ENCODE results near the gene CHRNG. TPM values are rescaled to one million over a fixed set of nuclear protein-coding genes. Genes with fewer than 3 reads are reported as not detected.

CHRNG gene
- total and polyA plus RNA-seq, 2 experiments from 2014 or later, result not detected

DNA sequence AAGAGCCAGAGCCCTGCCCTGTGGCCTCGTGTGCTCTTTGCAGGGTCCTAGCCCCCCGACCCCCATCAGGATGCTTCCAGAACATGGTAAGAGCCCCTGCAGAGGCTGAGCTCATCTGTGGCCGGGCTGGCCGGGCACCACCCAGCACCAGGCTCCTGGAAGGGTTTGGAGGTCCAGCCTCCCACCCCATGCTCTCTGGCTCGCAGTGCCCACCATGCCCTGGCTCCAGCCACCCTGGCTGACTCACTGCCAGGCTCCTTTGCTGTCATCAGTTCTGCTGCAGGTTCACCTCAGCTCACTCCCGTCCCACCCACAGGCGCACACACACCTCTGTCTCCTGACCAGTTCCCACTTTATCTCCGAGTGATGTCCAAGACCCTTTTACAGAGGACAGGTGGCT, 48.5 kb downstream of the CHRNG start:
- Mint-ChIP-seq H3K4me1 (peaks cover 25% of the 10 kb centered on the region), H3K4me3 (no peak overlapping the region), H3K9me3 (peaks cover 8% of the 10 kb centered on the region; the same call in 2 of the 3 replicates), H3K27me3 (ENCODE audit: insufficient read depth, low read depth, poor library complexity) (peaks cover 2% of the 10 kb centered on the region), H3K27ac (no peak overlapping the region), H3K36me3 (ENCODE audit: low read depth) (peaks cover 15% of the 10 kb centered on the region; the same call in 2 of the 3 replicates)
- 0 out of 2 replicates have a peak, but pooled peaks cover 8% of the 10 kb centered on the region for H3K9me2 ChIP-seq (ENCODE audit: insufficient read depth)
- H3K27me3 ChIP-seq (ENCODE audit: insufficient read depth), result no peaks in the 10 kb centered on the region
- ATAC-seq (no peak), DNase-seq (ENCODE audit: low spot score) (no peak)
- no peak for TF ChIP-seq NANOG (IDR thresholded peaks at IDR 0.05; ENCODE audit: borderline replicate concordance)
- no peak for TF ChIP-seq JUNB (IDR thresholded peaks at IDR 0.05; ENCODE audit: unreplicated experiment)
- no peak for TF ChIP-seq CREB1 (CRISPR knock-in tag; IDR thresholded peaks at IDR 0.05; ENCODE audit: low read depth)
- TF ChIP-seq EZH2phosphoT487 (IDR thresholded peaks at IDR 0.05; ENCODE audit: unreplicated experiment), result no peak
- no peak for TF ChIP-seq ZNF114 (CRISPR knock-in tag; IDR thresholded peaks at IDR 0.05)
- TF ChIP-seq CTCF (conservative IDR thresholded peaks at IDR 0.05; ENCODE audit: low read depth in 2 of 2), result no peak
- TF ChIP-seq, protein P1, sequence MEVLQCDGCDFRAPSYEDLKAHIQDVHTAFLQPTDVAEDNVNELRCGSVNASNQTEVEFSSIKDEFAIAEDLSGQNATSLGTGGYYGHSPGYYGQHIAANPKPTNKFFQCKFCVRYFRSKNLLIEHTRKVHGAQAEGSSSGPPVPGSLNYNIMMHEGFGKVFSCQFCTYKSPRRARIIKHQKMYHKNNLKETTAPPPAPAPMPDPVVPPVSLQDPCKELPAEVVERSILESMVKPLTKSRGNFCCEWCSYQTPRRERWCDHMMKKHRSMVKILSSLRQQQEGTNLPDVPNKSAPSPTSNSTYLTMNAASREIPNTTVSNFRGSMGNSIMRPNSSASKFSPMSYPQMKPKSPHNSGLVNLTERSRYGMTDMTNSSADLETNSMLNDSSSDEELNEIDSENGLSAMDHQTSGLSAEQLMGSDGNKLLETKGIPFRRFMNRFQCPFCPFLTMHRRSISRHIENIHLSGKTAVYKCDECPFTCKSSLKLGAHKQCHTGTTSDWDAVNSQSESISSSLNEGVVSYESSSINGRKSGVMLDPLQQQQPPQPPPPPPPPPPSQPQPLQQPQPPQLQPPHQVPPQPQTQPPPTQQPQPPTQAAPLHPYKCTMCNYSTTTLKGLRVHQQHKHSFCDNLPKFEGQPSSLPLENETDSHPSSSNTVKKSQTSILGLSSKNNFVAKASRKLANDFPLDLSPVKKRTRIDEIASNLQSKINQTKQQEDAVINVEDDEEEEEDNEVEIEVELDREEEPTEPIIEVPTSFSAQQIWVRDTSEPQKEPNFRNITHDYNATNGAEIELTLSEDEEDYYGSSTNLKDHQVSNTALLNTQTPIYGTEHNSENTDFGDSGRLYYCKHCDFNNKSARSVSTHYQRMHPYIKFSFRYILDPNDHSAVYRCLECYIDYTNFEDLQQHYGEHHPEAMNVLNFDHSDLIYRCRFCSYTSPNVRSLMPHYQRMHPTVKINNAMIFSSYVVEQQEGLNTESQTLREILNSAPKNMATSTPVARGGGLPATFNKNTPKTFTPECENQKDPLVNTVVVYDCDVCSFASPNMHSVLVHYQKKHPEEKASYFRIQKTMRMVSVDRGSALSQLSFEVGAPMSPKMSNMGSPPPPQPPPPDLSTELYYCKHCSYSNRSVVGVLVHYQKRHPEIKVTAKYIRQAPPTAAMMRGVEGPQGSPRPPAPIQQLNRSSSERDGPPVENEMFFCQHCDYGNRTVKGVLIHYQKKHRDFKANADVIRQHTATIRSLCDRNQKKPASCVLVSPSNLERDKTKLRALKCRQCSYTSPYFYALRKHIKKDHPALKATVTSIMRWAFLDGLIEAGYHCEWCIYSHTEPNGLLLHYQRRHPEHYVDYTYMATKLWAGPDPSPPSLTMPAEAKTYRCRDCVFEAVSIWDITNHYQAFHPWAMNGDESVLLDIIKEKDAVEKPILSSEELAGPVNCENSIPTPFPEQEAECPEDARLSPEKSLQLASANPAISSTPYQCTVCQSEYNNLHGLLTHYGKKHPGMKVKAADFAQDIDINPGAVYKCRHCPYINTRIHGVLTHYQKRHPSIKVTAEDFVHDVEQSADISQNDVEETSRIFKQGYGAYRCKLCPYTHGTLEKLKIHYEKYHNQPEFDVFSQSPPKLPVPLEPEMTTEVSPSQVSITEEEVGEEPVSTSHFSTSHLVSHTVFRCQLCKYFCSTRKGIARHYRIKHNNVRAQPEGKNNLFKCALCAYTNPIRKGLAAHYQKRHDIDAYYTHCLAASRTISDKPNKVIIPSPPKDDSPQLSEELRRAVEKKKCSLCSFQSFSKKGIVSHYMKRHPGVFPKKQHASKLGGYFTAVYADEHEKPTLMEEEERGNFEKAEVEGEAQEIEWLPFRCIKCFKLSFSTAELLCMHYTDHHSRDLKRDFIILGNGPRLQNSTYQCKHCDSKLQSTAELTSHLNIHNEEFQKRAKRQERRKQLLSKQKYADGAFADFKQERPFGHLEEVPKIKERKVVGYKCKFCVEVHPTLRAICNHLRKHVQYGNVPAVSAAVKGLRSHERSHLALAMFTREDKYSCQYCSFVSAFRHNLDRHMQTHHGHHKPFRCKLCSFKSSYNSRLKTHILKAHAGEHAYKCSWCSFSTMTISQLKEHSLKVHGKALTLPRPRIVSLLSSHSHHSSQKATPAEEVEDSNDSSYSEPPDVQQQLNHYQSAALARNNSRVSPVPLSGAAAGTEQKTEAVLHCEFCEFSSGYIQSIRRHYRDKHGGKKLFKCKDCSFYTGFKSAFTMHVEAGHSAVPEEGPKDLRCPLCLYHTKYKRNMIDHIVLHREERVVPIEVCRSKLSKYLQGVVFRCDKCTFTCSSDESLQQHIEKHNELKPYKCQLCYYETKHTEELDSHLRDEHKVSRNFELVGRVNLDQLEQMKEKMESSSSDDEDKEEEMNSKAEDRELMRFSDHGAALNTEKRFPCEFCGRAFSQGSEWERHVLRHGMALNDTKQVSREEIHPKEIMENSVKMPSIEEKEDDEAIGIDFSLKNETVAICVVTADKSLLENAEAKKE (CRISPR knock-in tag; IDR thresholded peaks at IDR 0.05), result no peak
- no peak for TF ChIP-seq EZH2 (IDR thresholded peaks at IDR 0.05; ENCODE audit: low read depth, unreplicated experiment)
- no peak for TF ChIP-seq ZNF331 (CRISPR knock-in tag; IDR thresholded peaks at IDR 0.05; ENCODE audit: low read depth)
- TF ChIP-seq POLR2AphosphoS5 (IDR thresholded peaks at IDR 0.05; ENCODE audit: low read depth), result no peak
- no peak for TF ChIP-seq STAT1 (IDR thresholded peaks at IDR 0.05; ENCODE audit: unreplicated experiment)
- TF ChIP-seq, protein P2, sequence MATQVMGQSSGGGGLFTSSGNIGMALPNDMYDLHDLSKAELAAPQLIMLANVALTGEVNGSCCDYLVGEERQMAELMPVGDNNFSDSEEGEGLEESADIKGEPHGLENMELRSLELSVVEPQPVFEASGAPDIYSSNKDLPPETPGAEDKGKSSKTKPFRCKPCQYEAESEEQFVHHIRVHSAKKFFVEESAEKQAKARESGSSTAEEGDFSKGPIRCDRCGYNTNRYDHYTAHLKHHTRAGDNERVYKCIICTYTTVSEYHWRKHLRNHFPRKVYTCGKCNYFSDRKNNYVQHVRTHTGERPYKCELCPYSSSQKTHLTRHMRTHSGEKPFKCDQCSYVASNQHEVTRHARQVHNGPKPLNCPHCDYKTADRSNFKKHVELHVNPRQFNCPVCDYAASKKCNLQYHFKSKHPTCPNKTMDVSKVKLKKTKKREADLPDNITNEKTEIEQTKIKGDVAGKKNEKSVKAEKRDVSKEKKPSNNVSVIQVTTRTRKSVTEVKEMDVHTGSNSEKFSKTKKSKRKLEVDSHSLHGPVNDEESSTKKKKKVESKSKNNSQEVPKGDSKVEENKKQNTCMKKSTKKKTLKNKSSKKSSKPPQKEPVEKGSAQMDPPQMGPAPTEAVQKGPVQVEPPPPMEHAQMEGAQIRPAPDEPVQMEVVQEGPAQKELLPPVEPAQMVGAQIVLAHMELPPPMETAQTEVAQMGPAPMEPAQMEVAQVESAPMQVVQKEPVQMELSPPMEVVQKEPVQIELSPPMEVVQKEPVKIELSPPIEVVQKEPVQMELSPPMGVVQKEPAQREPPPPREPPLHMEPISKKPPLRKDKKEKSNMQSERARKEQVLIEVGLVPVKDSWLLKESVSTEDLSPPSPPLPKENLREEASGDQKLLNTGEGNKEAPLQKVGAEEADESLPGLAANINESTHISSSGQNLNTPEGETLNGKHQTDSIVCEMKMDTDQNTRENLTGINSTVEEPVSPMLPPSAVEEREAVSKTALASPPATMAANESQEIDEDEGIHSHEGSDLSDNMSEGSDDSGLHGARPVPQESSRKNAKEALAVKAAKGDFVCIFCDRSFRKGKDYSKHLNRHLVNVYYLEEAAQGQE (IDR thresholded peaks at IDR 0.05; ENCODE audit: unreplicated experiment), result no peak
- TF ChIP-seq ETS1 (IDR thresholded peaks at IDR 0.05), result no peak
- no peaks in the 10 kb centered on the region for H3K79me2 ChIP-seq (replicated peaks; ENCODE audit: insufficient read depth)
- no peaks in the 10 kb centered on the region for H3K36me3 ChIP-seq (ENCODE audit: insufficient read depth)
- H3K4me3 ChIP-seq, result no peak overlapping the region
- no peaks in the 10 kb centered on the region; the same call in 1 of the 2 replicates for H4K20me1 ChIP-seq (replicated peaks; ENCODE audit: insufficient read depth)
- H3K27ac ChIP-seq (ENCODE audit: low read depth), result no peak overlapping the region
- no peak overlapping the region for H3K4me2 ChIP-seq
- peaks cover 8% of the 10 kb centered on the region for H3K4me1 ChIP-seq (ENCODE audit: insufficient read depth)
- no peak overlapping the region for H2AFZ ChIP-seq
- H3F3A ChIP-seq (replicated peaks; ENCODE audit: low read depth), result no peaks in the 10 kb centered on the region
